Stomach (tissue), 4 donors: ENCODE results near the gene NOD2.

Experiments used
- EP300 ChIP-seq: sonication (generic); formaldehyde crosslinking; IDR thresholded peaks from one replicate; pipeline ENCODE4 v1.6.1; 2017; ENCODE audit warnings: antibody characterized with exemption
- POLR2A ChIP-seq, 4 donors: fragments of 450-650 bp; IDR thresholded peaks; one replicate each; pipeline ENCODE4 v1.6.1; 2016; ENCODE audit warnings: antibody characterized with exemption in 4 of 4, control low read depth in 2 of 4, mild to moderate bottlenecking in 1 of 4, moderate library complexity in 1 of 4
- POLR2AphosphoS5 ChIP-seq, 3 donors: sonication (generic); formaldehyde crosslinking; IDR thresholded peaks; one replicate each; pipeline ENCODE4 v1.6.1; 2016; ENCODE audit warnings: antibody characterized with exemption in 3 of 3
- TF ChIP-seq, protein P1 (sequence below), 7 experiments: fragments of 450-650 bp in 4 of 7; fragments of 200-600 bp in 3 of 7; sonication (generic) in 3 of 7; IDR thresholded peaks; one replicate each; pipeline ENCODE4 v1.5.1; 2016 to 2019; ENCODE audit warnings: antibody characterized with exemption in 7 of 7, control low read depth in 2 of 7, mild to moderate bottlenecking in 1 of 7

GRCh38 chr16:50722405-50722737, 29.0 kb downstream of the NOD2 start:
- TF ChIP-seq, protein P1, sequence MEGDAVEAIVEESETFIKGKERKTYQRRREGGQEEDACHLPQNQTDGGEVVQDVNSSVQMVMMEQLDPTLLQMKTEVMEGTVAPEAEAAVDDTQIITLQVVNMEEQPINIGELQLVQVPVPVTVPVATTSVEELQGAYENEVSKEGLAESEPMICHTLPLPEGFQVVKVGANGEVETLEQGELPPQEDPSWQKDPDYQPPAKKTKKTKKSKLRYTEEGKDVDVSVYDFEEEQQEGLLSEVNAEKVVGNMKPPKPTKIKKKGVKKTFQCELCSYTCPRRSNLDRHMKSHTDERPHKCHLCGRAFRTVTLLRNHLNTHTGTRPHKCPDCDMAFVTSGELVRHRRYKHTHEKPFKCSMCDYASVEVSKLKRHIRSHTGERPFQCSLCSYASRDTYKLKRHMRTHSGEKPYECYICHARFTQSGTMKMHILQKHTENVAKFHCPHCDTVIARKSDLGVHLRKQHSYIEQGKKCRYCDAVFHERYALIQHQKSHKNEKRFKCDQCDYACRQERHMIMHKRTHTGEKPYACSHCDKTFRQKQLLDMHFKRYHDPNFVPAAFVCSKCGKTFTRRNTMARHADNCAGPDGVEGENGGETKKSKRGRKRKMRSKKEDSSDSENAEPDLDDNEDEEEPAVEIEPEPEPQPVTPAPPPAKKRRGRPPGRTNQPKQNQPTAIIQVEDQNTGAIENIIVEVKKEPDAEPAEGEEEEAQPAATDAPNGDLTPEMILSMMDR (IDR thresholded peaks at IDR 0.05), result no peak
- TF ChIP-seq POLR2AphosphoS5 (IDR thresholded peaks at IDR 0.05), result no peak
- no peak for TF ChIP-seq POLR2A (IDR thresholded peaks at IDR 0.05)
- TF ChIP-seq EP300, result no peak
